HG03196 (cell line): Measurements from ENCODE around the gene TREX2.
A peak's percentile ranks its signal among the peaks of the same experiment; 100 is the strongest.

Source experiments
- ATAC-seq: cut with Tn5 transposase; IDR thresholded peaks from one replicate; pipeline ENCODE4 v1.9.1; 2021; ENCODE audit not compliant: unreplicated experiment

TREX2 gene

DNA sequence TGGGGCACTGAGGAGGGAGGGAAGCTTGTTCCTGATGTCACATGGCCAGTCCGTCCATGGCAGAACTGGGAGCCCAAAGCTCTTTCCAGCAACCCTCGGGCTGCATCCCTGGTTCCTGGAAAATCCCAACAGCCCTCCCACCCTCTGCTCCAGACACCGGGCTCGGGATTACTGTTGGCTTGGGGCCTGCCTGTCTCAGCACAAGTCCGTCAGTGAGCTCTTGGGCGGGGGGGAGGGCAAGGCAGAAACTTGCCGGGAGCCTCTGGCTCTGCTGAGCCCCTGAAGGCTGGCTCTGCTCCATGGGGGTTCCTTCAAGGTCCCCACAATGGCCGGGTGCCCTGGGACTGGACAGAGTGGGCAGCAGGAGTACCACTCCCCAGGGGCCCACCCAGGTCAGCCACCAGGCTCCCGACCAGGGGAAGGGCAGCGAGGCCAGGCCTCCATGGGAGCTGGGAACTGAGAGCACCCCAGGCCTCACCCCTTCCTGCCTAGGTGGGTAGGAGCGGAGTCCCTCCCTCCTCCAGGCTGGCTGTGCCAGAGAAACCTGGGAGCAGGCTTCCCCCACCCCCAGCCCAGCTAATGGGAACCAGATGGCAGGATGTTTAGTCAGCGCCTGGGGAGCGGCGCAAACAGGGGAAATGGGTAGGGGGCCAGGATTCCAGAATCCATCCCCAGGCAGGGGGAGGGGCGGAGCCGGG lies 31.0 kb upstream of the TREX2 start:
- no peak for ATAC-seq

DNA sequence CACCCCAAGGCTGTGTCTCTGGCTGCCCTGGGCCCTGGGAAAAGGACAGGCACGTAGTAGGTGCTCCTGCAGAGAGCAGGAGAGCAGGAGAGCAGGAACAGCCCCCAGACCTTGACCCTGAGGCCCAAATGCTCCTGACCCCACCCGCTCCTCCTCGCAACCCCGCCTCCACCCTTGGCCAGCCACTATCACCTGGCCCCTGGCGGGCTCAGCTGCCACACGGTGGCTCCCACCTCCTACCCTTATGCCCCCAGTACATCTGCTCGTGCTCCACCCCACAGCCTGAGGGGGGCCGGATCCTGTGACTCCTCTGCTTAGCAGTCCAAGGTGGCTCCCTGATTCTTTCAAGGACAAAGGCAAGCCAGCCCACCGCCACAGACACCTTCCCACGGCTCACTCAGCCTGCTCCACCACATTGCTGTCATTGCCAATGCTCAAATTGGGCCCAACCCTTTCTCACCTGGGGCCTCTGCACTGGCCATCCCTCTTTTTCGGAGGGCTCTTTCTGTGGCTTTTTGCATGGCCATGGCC lies 30.0 kb upstream of the TREX2 start:
- no peak for ATAC-seq

DNA sequence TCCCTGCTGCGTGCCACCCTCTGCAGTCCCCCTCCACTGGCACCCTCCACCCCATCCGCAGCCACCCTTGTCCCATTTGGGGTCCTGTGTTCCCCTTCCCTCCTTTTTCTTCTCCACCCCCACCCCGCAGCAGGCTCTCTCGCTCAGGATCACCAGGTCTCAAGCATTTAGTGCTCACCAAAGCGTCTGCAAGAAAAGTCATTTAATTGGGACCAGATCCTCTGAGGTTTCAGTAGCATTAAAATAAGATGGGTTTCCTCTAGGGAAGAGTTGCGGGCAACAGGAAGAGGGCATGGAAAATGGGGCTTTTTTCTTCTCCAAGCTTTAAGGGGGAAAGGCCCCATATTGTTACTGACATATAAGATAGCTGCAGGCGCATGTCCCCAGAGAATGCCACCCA lies 29.4 kb upstream of the TREX2 start:
- no peak for ATAC-seq

DNA sequence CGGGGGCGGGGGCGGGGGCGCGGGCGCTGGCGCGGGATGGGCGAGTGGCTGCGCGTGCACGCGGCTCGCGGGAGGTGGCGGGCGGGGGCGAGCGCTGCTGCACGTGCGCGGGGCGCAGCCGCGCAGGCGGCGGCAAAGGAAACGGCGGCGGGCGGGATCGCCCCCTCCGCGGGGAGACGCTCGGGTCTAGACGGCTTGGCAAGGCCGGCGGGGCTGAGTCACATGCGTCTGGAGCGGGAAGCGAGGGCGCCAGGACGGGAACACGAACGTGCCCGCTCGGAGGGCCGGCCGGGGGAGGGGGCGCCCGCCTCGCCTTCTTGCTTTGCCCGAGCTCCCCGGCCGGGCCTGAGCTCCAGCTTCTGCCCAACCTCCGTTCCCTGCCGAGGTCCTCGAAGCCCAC lies 28.9 kb upstream of the TREX2 start:
- no peak for ATAC-seq

DNA sequence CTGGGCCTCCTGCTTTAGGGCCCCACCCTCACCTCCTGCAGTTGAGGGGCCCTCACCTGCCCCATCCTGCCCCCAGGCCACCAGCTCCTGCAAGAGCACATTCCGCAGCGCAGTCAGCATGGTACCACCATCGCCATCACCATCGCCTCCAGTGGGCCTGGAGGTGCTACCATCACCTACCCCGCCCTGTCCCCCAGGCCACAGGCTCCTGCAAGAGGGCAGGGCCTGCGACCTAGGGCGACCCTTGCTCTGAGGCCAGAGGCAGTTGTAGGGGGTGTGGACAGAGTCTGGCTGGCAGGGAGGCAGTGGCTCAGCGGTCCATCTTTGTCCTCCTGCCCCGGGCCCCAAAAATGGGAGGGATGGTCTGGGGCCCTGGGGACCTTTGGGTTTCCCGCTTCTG lies 28.4 kb upstream of the TREX2 start:
- ATAC-seq, result no peak

DNA sequence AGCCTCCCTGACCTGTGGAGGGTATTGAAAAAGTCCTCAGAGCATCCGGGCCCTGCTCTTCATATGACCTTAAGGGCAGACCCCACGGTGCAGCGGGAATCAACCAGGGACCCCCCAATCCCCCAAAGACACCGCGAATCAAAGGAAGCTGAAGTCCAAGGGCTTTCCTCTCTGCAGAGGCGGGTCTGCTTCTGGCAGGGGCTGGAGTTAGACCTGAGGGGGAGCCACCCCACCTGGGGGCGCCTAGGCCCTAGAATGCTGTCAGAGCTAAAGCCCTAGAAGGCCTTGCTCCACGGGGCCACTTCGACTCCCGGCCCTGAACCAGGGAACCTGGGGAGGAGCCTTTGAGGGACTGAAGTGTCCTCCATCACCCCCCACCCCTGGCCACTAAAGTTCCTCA lies 27.3 kb upstream of the TREX2 start:
- ATAC-seq, result no peak

DNA sequence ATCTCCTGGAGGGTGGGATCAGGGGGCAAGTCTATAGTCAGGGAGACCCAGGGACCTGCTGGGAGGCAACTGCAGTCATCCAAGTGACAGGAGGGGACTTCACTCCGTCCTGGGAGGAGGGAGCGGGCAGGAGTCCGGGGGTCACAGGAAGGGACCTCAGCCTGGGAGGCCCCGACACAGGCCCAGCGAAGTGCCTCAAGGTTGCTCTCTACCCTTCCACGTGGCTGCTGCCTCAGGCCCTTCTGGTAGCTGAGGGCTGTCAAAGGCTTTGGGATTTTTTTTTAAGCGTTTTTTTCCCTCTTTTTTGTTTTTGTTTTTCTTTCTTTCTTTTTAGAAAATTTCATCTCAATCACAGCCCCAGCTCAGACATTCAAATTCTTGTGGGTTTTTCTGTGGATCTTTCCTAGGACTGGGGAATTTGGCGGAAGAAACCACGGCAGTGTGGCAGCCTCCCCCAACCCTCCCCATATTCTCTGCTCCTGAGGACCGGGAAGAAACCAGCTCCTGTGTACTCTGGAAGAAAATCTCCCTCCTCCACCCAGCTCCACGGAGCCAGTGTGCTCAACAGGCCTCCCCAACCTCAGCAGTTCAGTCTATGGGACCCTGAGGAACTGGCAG lies 25.9 kb upstream of the TREX2 start:
- no peak for ATAC-seq

DNA sequence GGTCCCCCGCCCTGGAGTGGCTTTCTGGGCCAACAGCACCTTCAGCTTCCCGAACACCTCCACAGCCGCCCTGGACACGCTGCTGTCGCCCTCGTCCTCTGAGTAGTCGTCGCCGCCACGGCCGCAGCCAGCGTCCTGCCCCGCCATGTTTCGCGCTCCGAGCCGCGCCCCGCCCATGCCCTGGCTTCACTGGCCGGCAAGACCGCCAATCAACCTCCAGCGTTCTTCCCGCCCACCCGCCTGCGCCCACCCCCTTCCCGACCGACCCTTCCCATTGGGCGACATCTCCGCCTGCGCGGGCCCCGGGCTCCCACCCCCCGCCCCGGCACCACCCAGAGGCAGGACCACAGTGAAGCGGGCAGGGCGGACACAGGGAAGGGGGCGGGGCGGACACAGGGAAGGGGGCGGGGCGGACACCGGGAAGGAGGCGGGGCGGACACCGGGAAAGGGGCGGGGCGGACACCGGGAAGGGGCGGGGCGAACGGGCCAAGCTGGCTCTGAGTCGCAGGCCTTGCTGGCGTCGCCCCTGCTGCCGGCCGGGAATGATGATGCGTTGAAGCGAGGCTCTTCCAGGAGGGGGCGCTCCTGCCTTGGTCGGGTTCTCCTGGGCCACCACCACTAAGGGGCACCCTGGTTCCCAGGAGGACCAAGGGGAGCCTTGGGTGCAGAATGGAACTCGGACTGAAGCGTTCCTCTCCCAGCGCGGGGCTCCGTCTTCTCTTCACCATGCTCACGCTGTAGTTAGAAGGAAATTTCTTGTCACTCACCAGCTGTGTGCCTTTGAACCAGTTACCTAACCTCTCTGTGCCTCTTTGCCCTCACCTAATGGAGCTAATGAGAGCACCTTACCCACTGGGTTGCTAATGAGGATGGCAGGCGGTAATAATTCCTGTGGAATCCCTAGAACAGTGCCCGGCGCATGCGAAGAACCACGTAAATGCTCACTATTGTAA lies 24.8 kb upstream of the TREX2 start, which contains the start of gene HAUS7:
Gene HAUS7, minus strand, starts transcription at position 166 of the 953 bp plus-strand sequence. Its CDS starts 19 bp downstream, at position 147.
- ATAC-seq, result peak; percentile 80

DNA sequence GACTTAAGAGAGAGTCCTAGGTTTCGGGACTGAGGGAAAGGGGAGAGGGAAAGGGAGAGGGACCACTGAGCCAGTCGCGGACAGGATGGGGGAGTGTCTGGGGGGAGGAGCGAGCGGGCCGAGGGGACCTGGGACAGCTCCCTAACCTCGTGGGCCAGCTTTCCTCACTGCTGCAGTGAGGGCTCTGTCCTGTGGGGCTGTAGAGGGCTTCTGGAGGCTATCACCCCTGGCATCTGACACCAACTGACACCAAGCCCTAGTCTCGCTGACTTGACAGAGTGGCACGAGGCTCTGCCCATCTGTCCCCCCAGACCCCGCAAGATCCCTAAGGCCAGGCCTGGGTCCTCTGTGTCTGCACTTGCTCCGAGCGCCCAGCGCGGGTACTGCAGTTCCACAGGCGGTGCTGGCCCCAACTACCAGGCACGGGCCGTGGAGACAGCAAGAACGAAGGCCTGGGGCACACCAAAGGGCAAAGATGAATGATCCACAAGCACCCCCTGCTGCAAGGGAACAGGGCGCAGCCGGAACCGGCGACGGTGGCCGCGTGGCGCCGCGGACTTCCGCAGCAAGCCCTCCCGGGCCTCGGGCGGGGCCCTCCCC lies 24.1 kb upstream of the TREX2 start:
- peak; percentile 36 for ATAC-seq

DNA sequence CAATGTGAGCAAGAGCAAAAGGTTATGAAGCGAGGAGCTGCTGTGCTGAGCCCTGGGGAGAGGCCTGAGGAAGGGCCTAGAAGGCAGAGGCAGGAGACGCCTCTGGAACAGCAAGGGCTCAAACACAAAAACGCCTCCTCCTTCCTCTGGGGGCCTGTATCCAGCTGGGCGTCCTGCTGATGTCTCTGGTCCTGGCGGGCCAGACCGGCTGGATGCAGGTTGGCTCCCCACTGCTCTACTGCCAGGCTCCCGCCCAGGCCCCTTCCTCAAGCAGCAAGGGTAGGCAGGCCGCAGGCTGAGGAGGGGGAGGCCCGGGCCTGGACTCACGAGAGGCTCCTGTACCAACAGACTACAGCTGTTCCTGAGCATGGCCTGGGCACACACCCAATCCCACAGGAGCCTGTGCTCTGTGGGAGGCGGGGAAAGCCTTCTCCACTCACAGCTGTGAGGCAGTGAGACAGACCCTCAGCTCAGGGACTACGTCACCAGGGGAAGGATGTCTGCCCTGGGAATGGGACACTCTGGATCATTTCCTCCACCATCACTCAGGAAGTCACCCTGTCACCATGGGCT lies 22.2 kb upstream of the TREX2 start:
- no peak for ATAC-seq

DNA sequence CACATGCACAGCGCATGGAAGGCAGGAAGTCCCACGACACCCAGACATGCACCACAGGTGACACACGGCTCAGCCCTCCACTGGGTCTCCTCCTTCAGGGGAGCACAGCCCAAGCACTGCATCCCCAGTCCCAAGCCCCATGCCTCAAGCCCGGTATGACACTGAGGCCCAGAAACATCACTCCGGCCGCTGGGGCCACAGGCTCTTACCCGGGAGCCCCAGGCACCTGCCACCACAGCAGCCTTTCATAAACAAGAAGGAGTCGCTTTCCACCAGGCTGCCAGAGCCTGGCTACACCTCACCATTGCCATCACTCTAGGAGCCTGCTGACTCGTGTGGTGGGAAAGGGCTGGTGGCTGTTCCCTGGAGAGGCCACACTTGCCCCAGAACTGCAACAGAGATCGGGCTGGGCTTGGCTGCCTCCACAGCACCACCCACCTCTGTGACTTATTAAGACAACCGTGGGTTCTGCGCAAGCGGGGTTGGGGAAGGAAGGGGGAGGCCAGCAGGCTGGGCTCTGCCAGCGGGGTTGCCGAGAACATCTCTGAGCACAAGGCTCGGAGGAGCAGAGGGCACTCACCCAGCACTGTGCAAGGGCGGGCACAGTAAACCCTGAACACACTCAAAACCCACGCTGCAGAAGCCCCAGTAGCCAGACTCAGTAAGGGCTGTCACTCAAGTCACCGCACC lies 20.0 kb upstream of the TREX2 start:
- ATAC-seq, result no peak

DNA sequence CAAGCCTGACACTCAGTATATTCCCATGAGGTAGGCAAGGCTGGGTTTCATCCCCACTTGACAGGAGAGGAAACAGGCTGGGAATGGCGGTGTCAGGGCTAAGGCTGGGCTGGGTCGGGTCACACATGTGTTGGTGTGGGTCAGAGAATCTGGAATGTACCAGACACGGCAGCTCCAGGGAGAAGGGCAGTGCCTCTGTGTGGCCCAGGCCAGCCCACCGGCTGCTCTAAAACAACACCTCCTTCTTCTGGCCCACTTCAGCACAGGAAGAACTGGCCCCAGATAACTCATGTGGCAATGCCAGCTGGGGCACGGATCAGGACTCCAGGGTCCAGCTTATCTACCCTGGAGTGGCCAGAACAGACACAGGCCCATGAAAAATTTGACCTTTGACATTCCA lies 18.3 kb upstream of the TREX2 start:
- no peak for ATAC-seq

DNA sequence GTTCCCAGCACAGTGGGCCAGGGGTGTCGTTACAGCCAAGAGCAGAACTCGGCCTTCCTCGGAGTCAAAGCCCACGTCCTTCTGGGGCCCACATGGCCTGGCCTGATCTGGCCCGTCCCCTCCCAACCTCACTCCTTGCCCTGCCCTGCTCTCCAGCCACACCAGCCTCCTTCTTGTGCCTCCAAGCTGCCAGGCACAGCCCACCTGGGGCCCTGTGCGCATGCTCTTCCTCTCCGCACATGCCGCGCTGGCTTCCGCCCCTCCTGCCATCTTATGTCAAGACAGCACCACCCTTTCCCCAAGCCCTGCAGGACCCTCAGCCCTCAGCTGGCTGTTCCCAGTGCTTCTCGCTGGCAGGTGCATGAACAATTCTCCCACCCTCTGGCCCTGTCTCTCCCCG lies 17.7 kb upstream of the TREX2 start:
- ATAC-seq, result no peak

DNA sequence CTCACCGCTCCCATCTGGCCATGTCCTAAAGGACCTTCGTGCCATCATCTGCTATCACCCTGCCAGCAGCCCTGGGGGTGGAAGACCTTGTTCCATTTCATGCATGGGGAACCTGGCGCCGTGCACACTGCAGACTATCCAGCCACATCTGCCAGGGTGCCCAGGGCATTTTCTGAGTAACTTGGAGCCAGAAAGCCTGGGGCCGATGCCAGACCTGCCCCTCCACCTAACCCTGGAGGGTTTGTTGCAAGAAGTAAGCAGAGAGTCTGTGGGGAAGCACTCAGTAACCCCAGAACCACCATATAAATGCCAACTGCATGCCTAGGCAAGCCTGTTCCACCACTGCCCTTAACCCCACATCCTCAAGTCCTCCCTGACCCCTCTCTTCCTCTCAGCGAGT lies 17.2 kb upstream of the TREX2 start:
- no peak for ATAC-seq

DNA sequence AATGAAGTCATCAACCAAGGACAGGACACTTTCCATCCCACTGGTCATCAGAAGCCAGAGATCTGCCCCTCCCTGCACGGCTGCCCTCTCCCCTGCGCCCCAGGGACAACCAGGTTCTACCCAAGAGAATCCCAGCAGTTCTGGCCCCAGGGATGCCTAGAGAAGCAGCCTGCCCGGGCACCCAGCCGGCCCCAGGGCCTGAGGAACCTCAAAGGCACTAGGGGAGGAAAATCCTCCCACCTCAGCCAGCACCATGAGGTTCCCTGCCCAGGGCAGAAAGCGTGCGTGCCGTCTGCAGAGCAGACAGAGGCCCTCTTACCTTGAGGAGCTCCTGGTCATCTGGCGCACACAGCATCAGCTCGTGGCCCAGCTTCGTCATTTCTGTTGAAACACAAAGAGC lies 16.4 kb upstream of the TREX2 start:
- no peak for ATAC-seq

DNA sequence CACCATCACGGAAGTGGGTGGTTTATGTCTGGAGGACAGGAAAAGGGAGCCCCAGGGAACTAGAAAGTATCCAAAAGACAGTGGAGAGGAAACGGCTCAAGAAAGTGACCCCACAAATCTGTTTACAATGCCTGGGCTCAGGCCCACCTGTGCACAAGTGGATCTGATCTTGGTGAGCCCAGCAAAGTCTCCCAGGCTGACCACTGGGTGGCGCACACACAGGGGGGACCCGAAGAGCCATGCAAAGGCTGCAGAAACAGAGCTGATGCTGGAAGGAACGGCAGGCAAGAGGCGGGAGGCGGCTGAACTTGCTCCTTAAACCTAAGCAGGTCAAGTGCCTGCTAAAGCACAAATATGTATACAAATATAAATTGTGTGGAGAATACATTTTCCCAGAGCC lies 15.0 kb upstream of the TREX2 start:
- no peak for ATAC-seq

DNA sequence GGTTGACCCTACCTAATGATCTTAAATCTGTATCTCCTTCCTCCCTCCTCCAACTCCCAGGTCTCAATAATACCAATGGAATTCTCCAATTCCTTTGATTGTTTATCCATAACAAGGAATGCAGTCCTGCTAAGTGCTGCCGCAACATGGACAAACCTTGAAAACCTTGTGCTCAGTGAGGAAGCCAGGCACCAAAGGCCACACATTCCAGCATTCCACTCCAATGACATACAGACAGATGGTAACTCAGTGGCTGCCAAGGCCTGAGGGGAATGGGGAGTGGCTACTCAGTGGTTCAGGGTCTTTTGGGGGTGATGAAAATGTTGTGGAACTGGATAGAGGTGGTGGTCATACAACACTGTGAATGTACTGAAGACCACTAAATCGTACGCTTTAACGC lies 14.1 kb upstream of the TREX2 start:
- ATAC-seq, result no peak

DNA sequence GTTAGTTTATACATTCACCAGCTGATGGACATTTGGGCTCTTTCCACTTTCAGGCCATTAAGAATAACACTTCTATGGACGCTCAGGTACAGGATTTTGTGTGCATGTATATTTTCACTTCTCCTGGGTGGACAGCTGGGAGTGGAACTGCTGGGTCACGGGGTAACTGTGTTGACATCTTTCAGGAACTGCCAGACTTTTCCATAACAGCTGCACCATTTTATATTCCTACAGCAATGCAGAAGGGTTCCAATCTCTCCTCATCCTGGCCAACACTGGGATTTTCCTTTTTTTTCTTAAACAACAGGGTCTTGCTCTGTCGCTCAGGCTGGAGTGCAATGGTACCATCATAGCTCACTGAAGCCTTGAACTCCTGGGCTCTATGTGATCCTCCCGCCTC lies 12.6 kb upstream of the TREX2 start:
- ATAC-seq, result no peak

DNA sequence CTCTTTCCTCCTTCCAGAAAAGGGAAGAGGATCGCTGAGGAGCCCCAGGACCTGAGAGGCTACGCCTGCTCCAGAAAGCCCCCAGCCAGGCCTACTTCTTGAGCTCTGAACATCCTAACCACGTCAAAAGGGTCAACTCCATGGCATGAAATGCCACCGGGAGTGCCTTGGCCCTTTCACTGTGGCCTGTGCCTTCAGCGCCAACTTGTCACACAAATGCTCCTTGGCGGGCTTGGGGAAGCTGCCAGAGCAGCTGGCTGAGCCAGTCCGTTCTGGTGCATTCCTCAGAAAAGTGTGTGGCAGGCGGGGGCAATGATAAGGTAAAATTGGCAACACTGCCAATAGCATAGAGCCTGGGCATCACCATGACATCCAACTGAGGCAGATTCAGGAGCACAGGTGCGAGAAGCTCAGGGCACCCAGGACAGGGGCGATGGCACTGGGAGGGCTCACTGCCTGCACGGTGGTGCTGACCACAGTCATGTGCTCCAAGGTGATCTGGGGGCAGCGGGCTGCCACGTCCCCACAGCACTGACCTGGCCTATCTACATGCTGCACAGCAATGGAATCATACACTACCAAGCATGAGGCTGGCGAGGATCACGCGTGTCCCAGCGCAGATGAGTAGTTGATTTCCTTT lies 12.1 kb upstream of the TREX2 start:
- ATAC-seq, result no peak
